Right atrium auricular region (tissue), 2 donors: ENCODE results near the gene SPOUT1. TPM values are rescaled to one million over a fixed set of nuclear protein-coding genes. Genes with fewer than 3 reads are reported as not detected.
A peak's percentile ranks its signal among the peaks of the same experiment; 100 is the strongest.
"Not testable (repeated sequence)": the region's sequence is repeated elsewhere in the genome, so short reads cannot be mapped to it uniquely, and the experiment has no call there.

Experiments used
- DNase-seq: peaks from one replicate; pipeline ENCODE4 v3.0.0-alpha.2; 2019; ENCODE audit warnings: low spot score
- H3K27ac ChIP-seq, 2 donors: fragments of 200-600 bp; sonication (generic); 1 replicate in 1 of 2; 2 replicates in 1 of 2; pipeline ENCODE4 v1.5.1; 2016 to 2019
- H3K27me3 ChIP-seq, 2 donors: fragments of 200-600 bp; sonication (generic); one replicate each; pipeline versions ENCODE4 v1.5.1 to v1.6.0; 2017 to 2019
- H3K36me3 ChIP-seq: fragments of 200-600 bp; sonication (generic); one replicate; pipeline ENCODE4 v1.5.1; 2016
- H3K4me1 ChIP-seq, 2 donors: fragments of 200-600 bp; sonication (generic); one replicate each; pipeline versions ENCODE4 v1.5.1 to v1.6.0; 2017 to 2019
- H3K4me3 ChIP-seq, 2 donors: fragments of 200-600 bp; sonication (generic); 1 replicate in 1 of 2; 2 replicates in 1 of 2; pipeline ENCODE4 v1.5.1; 2017 to 2019; ENCODE audit warnings: mild to moderate bottlenecking in 1 of 2, moderate library complexity in 1 of 2
- H3K9me3 ChIP-seq, 2 donors: fragments of 200-600 bp; sonication (generic); one replicate each; pipeline ENCODE4 v1.5.1; 2019
- total RNA-seq, 2 donors: library from RNA; depleted of rRNA; stranded (reverse); fragments of >200 nt; gene quantifications; one replicate each; pipeline ENCODE4 v1.1.0, GENCODE V29; 2016
- TF ChIP-seq, protein P1 (sequence below), 2 donors: fragments of 200-600 bp; sonication (generic); IDR thresholded peaks; one replicate each; pipeline ENCODE4 v1.5.1; 2019; ENCODE audit warnings: antibody characterized with exemption in 2 of 2

The SPOUT1 gene
- total RNA-seq, 2 donors from 2014 or later = 8.5 to 11.6 TPM

DNA sequence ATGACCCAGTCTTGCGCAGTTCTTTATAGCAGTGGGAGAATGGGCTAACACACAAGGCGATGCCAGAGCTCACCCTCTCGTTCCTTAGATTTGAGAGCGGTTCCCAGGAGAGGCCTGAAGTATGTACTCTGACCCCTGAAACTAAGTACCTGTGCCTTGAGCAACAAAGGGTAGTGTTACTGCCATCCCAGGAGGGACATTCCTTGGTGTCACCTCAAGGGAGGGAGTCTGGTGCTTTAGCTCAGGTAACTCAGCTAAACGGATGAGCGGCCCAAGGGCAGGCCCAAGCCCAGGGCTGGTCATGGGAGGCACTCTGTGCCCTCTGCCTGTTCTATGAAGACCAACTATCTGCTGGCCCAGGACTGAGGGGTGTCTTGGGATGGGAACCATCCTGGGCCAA is 31.9 kb upstream of the SPOUT1 start:
- DNase-seq = no peak
- H3K9me3 ChIP-seq = no peaks in the 10 kb centered on the region
- H3K27ac ChIP-seq = no peak overlapping the region
- H3K27me3 ChIP-seq = no peaks in the 10 kb centered on the region
- no peak overlapping the region for H3K4me3 ChIP-seq
- H3K4me1 ChIP-seq = no peaks in the 10 kb centered on the region
- TF ChIP-seq, protein P1, sequence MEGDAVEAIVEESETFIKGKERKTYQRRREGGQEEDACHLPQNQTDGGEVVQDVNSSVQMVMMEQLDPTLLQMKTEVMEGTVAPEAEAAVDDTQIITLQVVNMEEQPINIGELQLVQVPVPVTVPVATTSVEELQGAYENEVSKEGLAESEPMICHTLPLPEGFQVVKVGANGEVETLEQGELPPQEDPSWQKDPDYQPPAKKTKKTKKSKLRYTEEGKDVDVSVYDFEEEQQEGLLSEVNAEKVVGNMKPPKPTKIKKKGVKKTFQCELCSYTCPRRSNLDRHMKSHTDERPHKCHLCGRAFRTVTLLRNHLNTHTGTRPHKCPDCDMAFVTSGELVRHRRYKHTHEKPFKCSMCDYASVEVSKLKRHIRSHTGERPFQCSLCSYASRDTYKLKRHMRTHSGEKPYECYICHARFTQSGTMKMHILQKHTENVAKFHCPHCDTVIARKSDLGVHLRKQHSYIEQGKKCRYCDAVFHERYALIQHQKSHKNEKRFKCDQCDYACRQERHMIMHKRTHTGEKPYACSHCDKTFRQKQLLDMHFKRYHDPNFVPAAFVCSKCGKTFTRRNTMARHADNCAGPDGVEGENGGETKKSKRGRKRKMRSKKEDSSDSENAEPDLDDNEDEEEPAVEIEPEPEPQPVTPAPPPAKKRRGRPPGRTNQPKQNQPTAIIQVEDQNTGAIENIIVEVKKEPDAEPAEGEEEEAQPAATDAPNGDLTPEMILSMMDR (IDR thresholded peaks at IDR 0.05) = no peak
- no peaks in the 10 kb centered on the region for H3K36me3 ChIP-seq

DNA sequence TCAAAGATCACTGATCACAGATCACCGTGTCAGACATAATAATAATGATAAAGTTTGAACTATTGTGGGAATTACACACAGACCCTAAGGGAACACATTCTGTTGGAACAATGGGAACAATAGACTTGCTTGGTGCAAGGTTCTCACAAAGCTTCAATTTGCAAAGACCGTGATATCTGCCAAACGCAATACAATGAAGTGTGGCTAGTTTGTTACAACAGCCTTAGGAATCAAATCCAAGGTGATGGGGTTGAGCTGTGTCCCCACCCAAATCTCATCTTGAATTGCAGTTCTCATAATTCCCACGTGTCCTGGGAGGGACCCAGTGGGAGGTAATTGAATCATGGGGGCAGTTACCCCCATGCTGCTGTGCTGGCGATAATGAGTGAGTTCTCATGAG is 31.3 kb upstream of the SPOUT1 start:
- Histone ChIP-seq H3K27me3 (no peaks in the 10 kb centered on the region), H3K9me3 (no peaks in the 10 kb centered on the region), H3K4me3 (no peak overlapping the region), H3K36me3 (no peaks in the 10 kb centered on the region), H3K27ac (no peak overlapping the region), H3K4me1 (no peaks in the 10 kb centered on the region)
- no peak for DNase-seq
- TF ChIP-seq, protein P1 (IDR thresholded peaks at IDR 0.05) = no peak

DNA sequence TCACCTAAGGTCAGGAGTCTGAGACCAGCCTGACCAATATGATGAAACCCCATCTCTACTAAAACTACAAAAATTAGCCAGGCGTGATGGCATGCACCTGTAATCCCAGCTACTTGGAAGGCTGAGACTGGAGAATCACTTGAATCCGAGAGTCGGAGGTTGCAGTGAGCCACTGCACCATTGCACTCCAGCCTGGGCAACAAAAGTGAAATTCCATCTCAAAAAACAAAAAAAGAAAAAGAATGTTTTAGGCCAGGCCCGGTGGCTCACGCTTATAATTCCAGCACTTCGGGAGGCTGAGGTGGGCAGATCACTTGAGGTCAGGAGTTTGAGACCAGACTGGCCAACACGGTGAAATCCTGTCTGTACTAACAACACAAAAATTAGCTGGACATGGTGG is 28.9 kb upstream of the SPOUT1 start:
- H3K9me3 ChIP-seq, H3K4me3 ChIP-seq, H3K4me1 ChIP-seq, DNase-seq, H3K27me3 ChIP-seq, H3K36me3 ChIP-seq, H3K27ac ChIP-seq: not testable (repeated sequence)

DNA sequence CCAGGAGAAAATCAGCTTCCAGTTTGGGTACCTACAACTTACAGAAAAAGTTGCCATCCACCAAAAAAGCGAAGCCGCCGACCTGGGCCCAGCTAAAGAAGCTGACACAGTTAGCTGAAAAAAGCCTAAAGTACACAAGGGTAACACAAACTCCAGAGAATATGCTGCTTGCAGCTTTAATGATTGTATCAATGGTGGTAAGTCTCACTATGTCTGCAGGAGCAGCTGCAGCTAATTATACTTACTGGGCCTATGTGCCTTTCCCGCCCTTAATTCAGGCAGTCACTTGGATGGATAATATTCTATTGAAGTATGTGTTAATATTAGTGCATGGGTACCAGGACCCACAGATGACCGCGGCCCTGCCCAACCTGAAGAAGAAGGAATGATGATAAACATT is 24.9 kb upstream of the SPOUT1 start:
- not testable (repeated sequence) for H3K27me3 ChIP-seq, H3K4me3 ChIP-seq, DNase-seq, H3K4me1 ChIP-seq, H3K27ac ChIP-seq, H3K9me3 ChIP-seq, H3K36me3 ChIP-seq

DNA sequence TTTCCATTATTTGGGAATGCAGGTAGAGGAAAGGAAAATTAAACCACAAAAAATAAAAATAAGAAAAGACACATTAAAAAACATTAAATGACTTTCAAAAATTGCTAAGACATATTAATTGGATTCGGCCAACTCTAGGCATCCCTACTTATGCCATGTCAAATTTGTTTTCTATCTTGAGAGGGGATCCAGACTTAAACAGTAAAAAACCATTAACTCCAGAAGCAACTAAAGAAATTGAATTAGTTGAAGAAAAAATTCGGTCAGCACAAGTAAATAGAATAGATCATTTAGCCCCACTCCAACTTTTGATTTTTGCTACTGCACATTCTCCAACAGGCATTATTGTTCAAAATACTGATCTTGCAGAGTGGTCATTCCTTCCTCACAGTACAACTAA is 23.1 kb upstream of the SPOUT1 start:
- not testable (repeated sequence) for H3K4me1 ChIP-seq, H3K27ac ChIP-seq, H3K27me3 ChIP-seq, H3K36me3 ChIP-seq, DNase-seq, H3K4me3 ChIP-seq, H3K9me3 ChIP-seq

DNA sequence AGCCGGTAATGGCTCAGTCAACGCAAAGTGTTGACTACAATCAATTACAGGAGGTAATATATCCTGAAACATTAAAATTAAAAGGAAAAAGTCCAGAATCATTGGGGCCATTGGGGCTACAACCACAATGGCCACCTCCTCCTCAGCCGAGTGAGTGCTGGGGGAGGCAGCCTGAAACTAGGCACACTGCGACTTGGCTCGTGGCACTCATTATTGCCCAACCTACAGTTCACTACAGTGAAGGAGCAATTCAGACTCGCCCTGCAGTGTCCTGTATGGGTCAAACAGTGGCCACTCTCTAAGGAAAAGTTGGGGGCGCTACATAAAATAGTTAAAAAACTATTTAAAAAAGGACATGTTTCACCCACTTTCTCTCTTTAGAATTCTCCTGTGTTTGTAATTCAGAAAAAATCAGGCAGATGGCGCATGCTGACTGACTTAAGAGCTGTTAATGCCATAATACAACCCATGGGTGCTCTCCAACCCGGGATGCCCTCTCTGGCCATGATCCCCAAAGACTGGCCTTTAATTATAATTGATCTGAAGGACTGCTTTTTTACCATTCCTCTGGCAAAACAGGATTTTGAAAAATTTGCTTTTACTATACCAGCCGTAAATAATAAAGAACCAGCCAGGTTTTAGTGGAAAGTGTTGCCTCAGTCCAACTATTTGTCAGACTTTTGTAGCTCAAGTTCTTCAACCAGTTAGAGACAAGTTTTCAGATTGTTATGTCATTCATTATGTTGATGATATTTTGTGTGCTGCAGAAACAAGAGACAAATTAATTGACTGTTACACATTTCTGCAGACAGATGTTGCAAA is 22.4 kb upstream of the SPOUT1 start:
- TF ChIP-seq, protein P1 (IDR thresholded peaks at IDR 0.05) = peak; percentile 28 to 69
- not testable (repeated sequence) for H3K4me3 ChIP-seq, H3K27ac ChIP-seq, H3K4me1 ChIP-seq, H3K9me3 ChIP-seq, DNase-seq, H3K36me3 ChIP-seq, H3K27me3 ChIP-seq

DNA sequence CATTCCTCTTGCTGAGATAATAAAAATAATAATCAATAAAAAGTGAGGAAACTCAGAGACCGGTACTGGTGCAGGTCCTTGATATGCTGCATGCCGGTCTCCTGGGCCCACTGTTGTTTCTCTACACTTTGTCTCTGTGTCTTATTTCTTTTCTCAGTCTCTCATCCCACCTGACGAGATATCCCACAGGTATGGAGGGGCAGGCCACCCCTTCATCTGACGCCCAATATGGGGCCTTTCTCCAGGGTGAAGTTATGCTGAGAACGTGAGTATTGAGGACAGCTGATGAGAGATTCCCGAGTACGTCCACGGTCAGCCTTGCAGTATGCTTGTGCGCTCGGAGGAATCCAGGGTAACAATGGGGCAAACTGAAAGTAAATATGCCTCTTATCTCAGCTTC is 21.4 kb upstream of the SPOUT1 start:
- not testable (repeated sequence) for H3K27me3 ChIP-seq, H3K4me3 ChIP-seq, H3K27ac ChIP-seq, H3K4me1 ChIP-seq, H3K36me3 ChIP-seq, DNase-seq, H3K9me3 ChIP-seq

DNA sequence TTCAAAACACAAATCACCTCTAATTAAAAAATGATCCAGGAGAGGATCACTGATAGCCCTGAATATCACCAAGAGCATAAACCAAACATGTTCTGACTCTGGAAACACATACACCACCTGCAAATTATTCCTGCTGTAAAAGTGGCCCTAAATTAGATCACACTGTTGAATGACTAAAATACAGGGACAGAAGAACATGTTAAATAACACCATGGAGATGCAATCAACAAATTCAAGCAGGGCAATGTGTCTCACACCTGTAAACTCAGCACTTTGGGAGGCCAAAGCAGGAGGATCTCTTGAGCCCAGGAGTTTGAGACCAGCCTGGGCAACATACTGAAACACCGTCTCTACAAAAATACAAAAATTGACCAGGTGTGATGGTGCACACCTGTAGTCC is 18.2 kb upstream of the SPOUT1 start:
- H3K27ac ChIP-seq = no peak overlapping the region
- H3K4me1 ChIP-seq = no peaks in the 10 kb centered on the region
- TF ChIP-seq, protein P1 (IDR thresholded peaks at IDR 0.05) = no peak
- DNase-seq = no peak
- no peaks in the 10 kb centered on the region for H3K9me3 ChIP-seq
- no peaks in the 10 kb centered on the region for H3K27me3 ChIP-seq
- no peaks in the 10 kb centered on the region for H3K36me3 ChIP-seq
- H3K4me3 ChIP-seq = no peak overlapping the region
